Measurements from ENCODE around the gene TM9SF4.

DNA sequence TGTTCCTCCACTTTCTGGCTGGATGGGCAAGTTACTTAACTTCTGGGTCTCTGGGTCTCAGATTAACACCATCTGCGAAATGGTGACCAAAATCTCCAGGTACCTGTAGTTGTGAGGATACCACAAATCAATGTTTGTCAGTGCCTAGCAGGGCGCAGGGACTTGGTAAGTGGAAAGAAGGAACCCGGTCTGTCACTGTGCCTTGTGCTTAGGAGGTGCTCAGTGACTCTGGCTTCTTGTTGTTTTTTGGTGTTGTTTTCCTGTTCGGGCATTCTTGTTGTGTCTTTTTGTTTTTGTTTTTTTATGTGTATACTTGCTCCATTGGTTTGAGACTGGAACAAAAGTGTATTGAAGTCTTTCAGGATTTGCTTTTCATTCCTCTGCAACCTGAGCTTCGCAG, 17.8 kb downstream of the TM9SF4 start:
- TF ChIP-seq POLR2AphosphoS5 (IDR thresholded peaks at IDR 0.05; ENCODE audit: low read depth, low read length) (no peak), TAF1 (IDR thresholded peaks at IDR 0.05; ENCODE audit: borderline replicate concordance, insufficient read depth, low read length) (no peak), FOXP2 (optimal IDR thresholded peaks at IDR 0.05; ENCODE audit: borderline replicate concordance, extremely low read depth, extremely low read length, insufficient read depth) (no peak), SIN3A (IDR thresholded peaks at IDR 0.05; ENCODE audit: borderline replicate concordance, insufficient read depth, low read length) (no peak)
- TF ChIP-seq, protein P1, sequence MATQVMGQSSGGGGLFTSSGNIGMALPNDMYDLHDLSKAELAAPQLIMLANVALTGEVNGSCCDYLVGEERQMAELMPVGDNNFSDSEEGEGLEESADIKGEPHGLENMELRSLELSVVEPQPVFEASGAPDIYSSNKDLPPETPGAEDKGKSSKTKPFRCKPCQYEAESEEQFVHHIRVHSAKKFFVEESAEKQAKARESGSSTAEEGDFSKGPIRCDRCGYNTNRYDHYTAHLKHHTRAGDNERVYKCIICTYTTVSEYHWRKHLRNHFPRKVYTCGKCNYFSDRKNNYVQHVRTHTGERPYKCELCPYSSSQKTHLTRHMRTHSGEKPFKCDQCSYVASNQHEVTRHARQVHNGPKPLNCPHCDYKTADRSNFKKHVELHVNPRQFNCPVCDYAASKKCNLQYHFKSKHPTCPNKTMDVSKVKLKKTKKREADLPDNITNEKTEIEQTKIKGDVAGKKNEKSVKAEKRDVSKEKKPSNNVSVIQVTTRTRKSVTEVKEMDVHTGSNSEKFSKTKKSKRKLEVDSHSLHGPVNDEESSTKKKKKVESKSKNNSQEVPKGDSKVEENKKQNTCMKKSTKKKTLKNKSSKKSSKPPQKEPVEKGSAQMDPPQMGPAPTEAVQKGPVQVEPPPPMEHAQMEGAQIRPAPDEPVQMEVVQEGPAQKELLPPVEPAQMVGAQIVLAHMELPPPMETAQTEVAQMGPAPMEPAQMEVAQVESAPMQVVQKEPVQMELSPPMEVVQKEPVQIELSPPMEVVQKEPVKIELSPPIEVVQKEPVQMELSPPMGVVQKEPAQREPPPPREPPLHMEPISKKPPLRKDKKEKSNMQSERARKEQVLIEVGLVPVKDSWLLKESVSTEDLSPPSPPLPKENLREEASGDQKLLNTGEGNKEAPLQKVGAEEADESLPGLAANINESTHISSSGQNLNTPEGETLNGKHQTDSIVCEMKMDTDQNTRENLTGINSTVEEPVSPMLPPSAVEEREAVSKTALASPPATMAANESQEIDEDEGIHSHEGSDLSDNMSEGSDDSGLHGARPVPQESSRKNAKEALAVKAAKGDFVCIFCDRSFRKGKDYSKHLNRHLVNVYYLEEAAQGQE (IDR thresholded peaks at IDR 0.05; ENCODE audit: insufficient read depth in 1 of 2, low read depth in 2 of 2, low read length in 2 of 2), result no peak

Measured in PFSK-1 (cell line).